Measurements from ENCODE around the gene SYNDIG1. TPM values are rescaled to one million over a fixed set of nuclear protein-coding genes. Genes with fewer than 3 reads are reported as not detected.

The SYNDIG1 gene
- total RNA-seq, 1 experiment from 2014 or later = not detected

DNA sequence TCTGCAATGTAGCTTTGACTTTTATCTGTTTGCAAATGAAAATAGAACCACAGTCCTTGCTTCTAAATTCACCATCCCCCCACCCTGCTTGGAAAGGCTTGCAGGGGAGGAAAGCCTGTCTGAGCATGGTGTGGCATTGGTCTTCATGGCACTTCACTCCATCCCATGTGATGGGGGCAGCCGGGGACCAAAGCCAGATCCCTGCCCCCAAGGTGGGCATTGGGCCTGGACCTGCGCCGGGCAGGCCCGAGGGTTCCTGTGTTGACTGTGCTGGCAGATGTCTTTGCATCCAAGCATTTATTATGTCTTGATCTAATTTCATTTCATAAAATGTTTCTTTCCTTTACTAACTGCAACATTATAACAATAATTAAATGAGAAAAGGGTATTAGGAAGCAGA, 120.0 kb downstream of the SYNDIG1 start:
- H3K27ac ChIP-seq (ENCODE audit: low read length) = no peak overlapping the region
- in situ Hi-C loops (cut with HindIII; ENCODE audit: low pct_unique_long_range_greater_than_20kb, low sequenced_read_pairs) (no loop called here), intact Hi-C loops (cut with micrococcal nuclease; ENCODE audit: unreplicated experiment) (no loop called here)
- DNase-seq (ENCODE audit: low read depth, low spot score) (no peak), ATAC-seq (no peak)
- TF ChIP-seq REST (IDR thresholded peaks at IDR 0.05; ENCODE audit: insufficient read depth in 1 of 2, low read depth in 2 of 2, low read length in 1 of 2) = no peak
- TF ChIP-seq TCF7L2 (IDR thresholded peaks at IDR 0.05; ENCODE audit: low read depth, low read length) = no peak
- TF ChIP-seq POLR2AphosphoS5 (IDR thresholded peaks at IDR 0.05; ENCODE audit: low read depth, low read length) = no peak
- TF ChIP-seq, protein P1, sequence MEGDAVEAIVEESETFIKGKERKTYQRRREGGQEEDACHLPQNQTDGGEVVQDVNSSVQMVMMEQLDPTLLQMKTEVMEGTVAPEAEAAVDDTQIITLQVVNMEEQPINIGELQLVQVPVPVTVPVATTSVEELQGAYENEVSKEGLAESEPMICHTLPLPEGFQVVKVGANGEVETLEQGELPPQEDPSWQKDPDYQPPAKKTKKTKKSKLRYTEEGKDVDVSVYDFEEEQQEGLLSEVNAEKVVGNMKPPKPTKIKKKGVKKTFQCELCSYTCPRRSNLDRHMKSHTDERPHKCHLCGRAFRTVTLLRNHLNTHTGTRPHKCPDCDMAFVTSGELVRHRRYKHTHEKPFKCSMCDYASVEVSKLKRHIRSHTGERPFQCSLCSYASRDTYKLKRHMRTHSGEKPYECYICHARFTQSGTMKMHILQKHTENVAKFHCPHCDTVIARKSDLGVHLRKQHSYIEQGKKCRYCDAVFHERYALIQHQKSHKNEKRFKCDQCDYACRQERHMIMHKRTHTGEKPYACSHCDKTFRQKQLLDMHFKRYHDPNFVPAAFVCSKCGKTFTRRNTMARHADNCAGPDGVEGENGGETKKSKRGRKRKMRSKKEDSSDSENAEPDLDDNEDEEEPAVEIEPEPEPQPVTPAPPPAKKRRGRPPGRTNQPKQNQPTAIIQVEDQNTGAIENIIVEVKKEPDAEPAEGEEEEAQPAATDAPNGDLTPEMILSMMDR (IDR thresholded peaks at IDR 0.05) = no peak
- no peak for TF ChIP-seq SIN3A (IDR thresholded peaks at IDR 0.05; ENCODE audit: borderline replicate concordance, insufficient read depth, low read depth, low read length)
- no TSS peak for BruUV-seq (replicated peaks)
- no peak overlapping the region for H3K4me3 ChIP-seq (ENCODE audit: low read depth in 2 of 2, low read length in 2 of 2)
- no peaks in the 10 kb centered on the region for H3K27me3 ChIP-seq (ENCODE audit: control insufficient read depth, insufficient read depth, low read length)
- ChIA-PET POLR2A (no interaction called here), CTCF (no interaction called here)
- no peaks in the 10 kb centered on the region for H3K4me1 ChIP-seq (ENCODE audit: control insufficient read depth, insufficient read depth, low read length)
- no peaks in the 10 kb centered on the region for H3K36me3 ChIP-seq (ENCODE audit: control insufficient read depth, insufficient read depth, low read length)
- no peaks in the 10 kb centered on the region for H3K9me3 ChIP-seq (ENCODE audit: control insufficient read depth, insufficient read depth, low read depth, low read length)

DNA sequence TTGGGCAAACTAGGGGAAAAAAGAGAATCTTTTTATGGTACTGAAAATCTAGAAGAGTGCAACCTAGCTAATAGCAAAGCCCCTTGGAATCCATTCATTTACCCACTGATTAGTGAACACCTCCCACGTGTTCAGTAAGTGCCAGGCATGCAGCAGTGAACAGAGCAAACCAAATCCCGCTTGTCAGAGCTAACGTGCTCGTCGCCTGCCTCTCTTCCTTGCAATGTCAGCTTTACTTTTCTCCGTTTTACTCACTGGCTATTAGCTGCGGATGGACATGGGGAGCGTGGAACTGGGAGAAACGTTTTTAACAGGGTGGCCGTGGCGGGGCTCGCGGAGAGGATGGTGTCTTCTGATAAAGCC, 120.4 kb downstream of the SYNDIG1 start:
- H3K27me3 ChIP-seq (ENCODE audit: control insufficient read depth, insufficient read depth, low read length) = no peaks in the 10 kb centered on the region
- intact Hi-C loops (cut with micrococcal nuclease; ENCODE audit: unreplicated experiment) = no loop called here
- TF ChIP-seq, protein P1 (IDR thresholded peaks at IDR 0.05) = no peak
- TF ChIP-seq REST (IDR thresholded peaks at IDR 0.05; ENCODE audit: insufficient read depth in 1 of 2, low read depth in 2 of 2, low read length in 1 of 2) = no peak
- no peak for TF ChIP-seq TCF7L2 (IDR thresholded peaks at IDR 0.05; ENCODE audit: low read depth, low read length)
- TF ChIP-seq SIN3A (IDR thresholded peaks at IDR 0.05; ENCODE audit: borderline replicate concordance, insufficient read depth, low read depth, low read length) = no peak
- TF ChIP-seq POLR2AphosphoS5 (IDR thresholded peaks at IDR 0.05; ENCODE audit: low read depth, low read length) = no peak
- ChIA-PET POLR2A (no interaction called here), CTCF (no interaction called here)
- in situ Hi-C loops (cut with HindIII; ENCODE audit: low pct_unique_long_range_greater_than_20kb, low sequenced_read_pairs) = no loop called here
- DNase-seq (ENCODE audit: low read depth, low spot score) (no peak), ATAC-seq (no peak)
- H3K36me3 ChIP-seq (ENCODE audit: control insufficient read depth, insufficient read depth, low read length) = no peaks in the 10 kb centered on the region
- no peak overlapping the region for H3K27ac ChIP-seq (ENCODE audit: low read length)
- no peaks in the 10 kb centered on the region for H3K9me3 ChIP-seq (ENCODE audit: control insufficient read depth, insufficient read depth, low read depth, low read length)
- BruUV-seq (replicated peaks) = no TSS peak
- H3K4me3 ChIP-seq (ENCODE audit: low read depth in 2 of 2, low read length in 2 of 2) = no peak overlapping the region
- H3K4me1 ChIP-seq (ENCODE audit: control insufficient read depth, insufficient read depth, low read length) = no peaks in the 10 kb centered on the region

Data from Panc1 (cell line).